ACC112 (cell line): Measurements from ENCODE around the gene CCDC178.

Source experiments
- H2AFZ ChIP-seq: fragments of 200-600 bp; sonication (generic); one replicate; pipeline ENCODE4 v1.6.0; 2017; ENCODE audit warnings: antibody characterized with exemption, low read length; ENCODE audit not compliant: unreplicated experiment
- H3K27ac ChIP-seq: fragments of 200-600 bp; sonication (generic); 2 replicates; pipeline ENCODE4 v1.5.1; 2014; ENCODE audit warnings: low read depth, mild to moderate bottlenecking, antibody characterized with exemption, low read length, moderate library complexity
- H3K27me3 ChIP-seq: fragments of 200-600 bp; sonication (generic); 2 replicates; pipeline ENCODE4 v1.6.1; 2014; ENCODE audit warnings: mild to moderate bottlenecking, antibody characterized with exemption, low read length, moderate library complexity, mixed read lengths; ENCODE audit not compliant: insufficient read depth
- H3K36me3 ChIP-seq: fragments of 200-600 bp; sonication (generic); 2 replicates; pipeline ENCODE4 v1.6.1; 2016; ENCODE audit warnings: mild to moderate bottlenecking, antibody characterized with exemption, low read length, moderate library complexity, mixed read lengths; ENCODE audit not compliant: insufficient read depth
- H3K4me1 ChIP-seq: fragments of 200-600 bp; sonication (generic); one replicate; pipeline ENCODE4 v1.6.1; 2016; ENCODE audit warnings: low read length, mixed read lengths; ENCODE audit not compliant: insufficient read depth, unreplicated experiment, control insufficient read depth
- H3K4me3 ChIP-seq: fragments of 200-600 bp; sonication (generic); 2 replicates; pipeline ENCODE4 v1.5.1; 2014; ENCODE audit warnings: mild to moderate bottlenecking, low read depth, low read length
- H3K79me2 ChIP-seq: fragments of 200-600 bp; sonication (generic); one replicate; pipeline ENCODE4 v1.6.0; 2016; ENCODE audit warnings: low read length; ENCODE audit not compliant: control insufficient read depth, unreplicated experiment, insufficient read depth

The CCDC178 gene

DNA sequence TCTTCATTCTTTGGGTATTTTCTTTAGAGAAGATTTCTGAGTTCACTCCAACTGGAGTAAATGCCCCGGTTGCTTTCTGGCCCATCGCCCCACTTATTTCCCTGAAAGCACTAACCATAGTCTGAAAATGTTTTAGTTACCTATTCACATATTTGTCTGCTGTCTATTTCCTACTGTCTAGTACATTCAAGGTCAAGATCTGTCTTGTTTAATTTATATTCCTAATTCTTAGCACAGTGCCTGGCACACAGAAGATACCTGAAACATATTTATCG lies 533.3 kb downstream of the CCDC178 start:
- H2AFZ ChIP-seq, result no peak overlapping the region
- H3K27ac ChIP-seq, result no peak overlapping the region
- H3K4me1 ChIP-seq, result peaks cover 16% of the 10 kb centered on the region
- H3K79me2 ChIP-seq, result no peaks in the 10 kb centered on the region
- no peak overlapping the region for H3K4me3 ChIP-seq
- H3K27me3 ChIP-seq, result peaks cover 4% of the 10 kb centered on the region; the same call in 1 of the 2 replicates
- no peaks in the 10 kb centered on the region for H3K36me3 ChIP-seq

DNA sequence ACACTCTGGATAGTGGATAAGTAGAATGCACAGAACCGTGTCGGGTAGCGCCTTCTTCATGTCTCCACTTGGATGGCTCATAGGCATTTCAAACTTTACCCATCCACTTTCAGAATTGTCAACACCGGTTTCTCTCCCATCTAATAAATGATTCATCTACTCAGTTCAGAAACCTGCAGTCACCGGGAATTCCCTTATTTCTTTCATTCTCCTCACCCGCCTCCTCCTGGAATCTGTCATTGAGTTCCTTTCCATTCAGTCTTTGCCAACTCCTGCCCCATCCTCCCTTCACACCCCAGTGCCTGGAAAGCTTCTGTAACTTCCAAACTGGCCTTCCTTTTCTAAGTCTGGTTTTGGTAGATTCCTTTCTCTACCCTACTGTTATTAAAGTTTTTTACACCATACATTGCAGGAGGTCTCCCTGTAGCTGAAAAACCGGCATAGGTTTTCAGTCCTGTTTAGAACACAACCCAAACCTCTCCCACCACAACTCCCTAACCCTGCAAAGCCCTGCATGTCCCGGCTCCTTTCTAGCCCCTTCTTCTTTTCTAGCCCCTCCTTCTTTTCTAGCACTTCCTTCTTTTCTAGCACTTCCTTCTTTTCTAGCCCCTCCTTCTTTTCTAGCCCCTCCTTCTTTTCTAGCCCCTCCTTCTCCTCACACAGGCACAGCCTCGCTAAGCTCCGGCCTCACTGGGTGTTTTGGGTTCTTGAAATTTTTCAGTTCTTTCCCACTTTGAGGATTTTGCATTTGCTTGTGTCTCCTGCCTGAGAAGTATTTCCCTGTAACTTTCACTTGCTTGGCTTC lies 533.8 kb downstream of the CCDC178 start:
- Histone ChIP-seq H3K79me2 (no peaks in the 10 kb centered on the region), H3K4me3 (no peak overlapping the region), H3K36me3 (no peaks in the 10 kb centered on the region), H3K27me3 (peaks cover 7% of the 10 kb centered on the region; the same call in 1 of the 2 replicates), H3K27ac (no peak overlapping the region), H3K4me1 (peaks cover 11% of the 10 kb centered on the region), H2AFZ (no peak overlapping the region)

DNA sequence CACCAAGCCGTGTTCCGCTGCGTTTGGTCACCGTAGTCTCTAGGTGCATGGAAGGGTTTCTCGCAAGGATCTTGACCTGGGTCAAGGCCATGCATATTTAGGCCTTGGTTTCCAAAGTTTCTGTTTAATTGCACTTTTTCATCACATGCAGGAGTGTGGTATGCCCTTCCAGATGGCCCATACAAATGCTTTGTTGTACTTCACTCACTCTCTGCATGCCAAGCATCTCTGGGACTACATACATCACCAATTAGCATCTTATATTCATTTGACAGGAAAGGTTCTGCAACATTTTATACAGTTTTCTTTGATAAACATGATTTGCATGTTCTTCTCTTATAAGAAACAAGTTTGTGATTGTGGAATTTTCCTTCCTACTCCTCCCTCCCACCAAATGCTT lies 534.9 kb downstream of the CCDC178 start:
- peaks cover under 1% of the 10 kb centered on the region for H3K4me1 ChIP-seq
- no peak overlapping the region for H3K4me3 ChIP-seq
- no peak overlapping the region for H2AFZ ChIP-seq
- no peaks in the 10 kb centered on the region for H3K36me3 ChIP-seq
- H3K27ac ChIP-seq, result no peak overlapping the region
- H3K79me2 ChIP-seq, result no peaks in the 10 kb centered on the region
- H3K27me3 ChIP-seq, result peaks cover 10% of the 10 kb centered on the region; the same call in 1 of the 2 replicates

DNA sequence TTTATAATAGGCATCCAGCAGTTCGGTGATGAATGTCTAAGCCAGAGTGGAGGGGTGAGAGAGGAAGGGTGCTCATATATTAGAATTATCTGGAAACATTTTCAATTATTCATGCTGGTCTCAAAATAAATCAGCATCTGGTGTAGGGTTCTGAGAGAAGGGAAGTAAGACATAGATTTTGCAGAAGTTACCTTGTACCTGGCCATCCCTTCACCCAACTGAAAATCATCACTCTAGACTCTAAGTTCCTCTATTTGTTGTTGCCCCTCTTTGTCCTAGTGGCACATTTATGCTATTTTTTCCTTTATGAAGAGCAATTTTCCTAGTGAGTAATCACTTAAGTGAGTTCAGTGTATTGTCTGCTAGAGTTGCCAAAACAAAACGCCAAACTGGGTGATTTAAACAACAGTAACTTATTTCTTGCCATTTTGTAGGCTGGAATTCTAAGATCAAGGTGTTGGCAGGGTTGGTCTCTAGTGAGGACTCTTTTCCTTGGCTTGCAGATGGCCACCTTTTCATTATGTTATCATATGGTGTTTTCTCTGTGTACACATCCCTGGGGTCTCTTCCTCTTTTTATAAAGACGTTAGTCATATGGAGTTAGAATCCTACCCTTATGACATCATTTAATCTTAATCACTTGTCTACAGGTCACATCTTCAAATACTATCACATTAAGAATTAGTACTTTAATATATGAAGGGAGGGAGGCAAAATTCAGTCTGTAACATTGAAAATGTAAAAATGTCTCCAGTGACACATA lies 537.8 kb downstream of the CCDC178 start:
- no peaks in the 10 kb centered on the region for H3K4me1 ChIP-seq

DNA sequence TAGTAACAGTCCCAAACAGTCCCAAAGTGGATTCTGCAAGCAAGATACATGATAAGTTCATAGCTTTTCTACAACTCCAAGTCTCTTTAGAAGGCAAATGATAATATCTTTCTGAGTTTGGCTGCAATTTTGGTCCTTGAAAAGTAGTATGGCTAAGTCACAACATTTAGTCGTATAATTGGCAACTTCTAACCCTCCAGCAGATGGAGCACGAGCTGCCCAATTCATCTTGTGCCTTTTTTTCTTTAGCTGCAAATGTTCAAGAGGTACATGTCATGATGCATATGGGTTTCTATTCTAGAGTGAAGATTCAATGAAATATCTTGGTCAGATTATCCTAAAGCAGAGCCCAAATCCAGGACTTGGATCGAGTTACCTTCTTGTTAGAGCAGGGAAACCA lies 540.7 kb downstream of the CCDC178 start:
- Histone ChIP-seq H3K36me3 (no peaks in the 10 kb centered on the region), H3K27ac (no peak overlapping the region)

More for the DNA sequence above, 537.8 kb downstream of the CCDC178 start:
- Histone ChIP-seq H3K79me2 (no peaks in the 10 kb centered on the region), H2AFZ (no peak overlapping the region), H3K27ac (no peak overlapping the region), H3K27me3 (peaks cover 10% of the 10 kb centered on the region; the same call in 1 of the 2 replicates), H3K4me3 (no peak overlapping the region), H3K36me3 (no peaks in the 10 kb centered on the region)

DNA sequence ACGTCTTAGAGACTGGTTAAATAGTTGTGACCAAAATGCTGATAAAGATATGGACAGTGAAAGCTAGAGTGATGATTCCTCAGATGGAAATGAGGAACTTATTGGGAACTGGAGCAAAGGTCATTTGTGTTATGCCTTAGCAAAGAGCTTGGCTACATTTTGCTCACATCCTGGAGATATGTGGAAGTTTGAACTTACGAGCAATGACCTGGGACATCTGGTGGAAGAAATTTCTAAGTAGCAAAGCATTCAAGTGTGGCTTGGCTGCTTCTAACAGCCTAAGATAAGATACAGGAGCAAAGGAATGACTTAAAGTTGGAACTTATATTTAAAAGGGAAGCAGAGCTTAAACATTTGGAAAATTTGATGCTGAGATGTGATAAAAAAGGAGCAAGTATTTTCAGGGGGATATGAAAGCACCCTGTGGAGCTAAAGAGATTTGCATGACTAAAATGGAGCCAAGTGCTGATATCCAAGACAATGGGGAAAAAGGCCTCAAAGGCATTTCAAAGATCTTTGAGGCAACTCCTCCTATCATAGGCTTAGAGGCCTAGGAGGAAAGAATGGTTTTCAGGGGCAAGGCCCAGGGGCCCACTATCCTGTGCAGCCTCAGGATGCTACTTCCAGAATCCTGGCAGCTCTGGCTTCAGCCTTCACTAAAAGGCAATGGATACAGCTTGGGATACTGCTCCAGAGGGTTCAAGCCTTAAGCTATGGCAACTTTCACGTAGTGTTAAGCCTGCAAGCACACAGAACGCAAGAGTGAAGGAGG lies 543.6 kb downstream of the CCDC178 start:
- H3K79me2 ChIP-seq, result no peaks in the 10 kb centered on the region
- no peak overlapping the region for H3K4me3 ChIP-seq
- H3K27me3 ChIP-seq, result peaks cover 6% of the 10 kb centered on the region; the same call in 1 of the 2 replicates
- no peaks in the 10 kb centered on the region for H3K4me1 ChIP-seq
- H3K27ac ChIP-seq, result no peak overlapping the region
- H3K36me3 ChIP-seq, result no peaks in the 10 kb centered on the region
- no peak overlapping the region for H2AFZ ChIP-seq

More for the DNA sequence above, 540.7 kb downstream of the CCDC178 start:
- Histone ChIP-seq H3K4me3 (no peak overlapping the region), H3K27me3 (peaks cover 9% of the 10 kb centered on the region; the same call in 1 of the 2 replicates), H3K4me1 (no peaks in the 10 kb centered on the region), H2AFZ (no peak overlapping the region), H3K79me2 (no peaks in the 10 kb centered on the region)

DNA sequence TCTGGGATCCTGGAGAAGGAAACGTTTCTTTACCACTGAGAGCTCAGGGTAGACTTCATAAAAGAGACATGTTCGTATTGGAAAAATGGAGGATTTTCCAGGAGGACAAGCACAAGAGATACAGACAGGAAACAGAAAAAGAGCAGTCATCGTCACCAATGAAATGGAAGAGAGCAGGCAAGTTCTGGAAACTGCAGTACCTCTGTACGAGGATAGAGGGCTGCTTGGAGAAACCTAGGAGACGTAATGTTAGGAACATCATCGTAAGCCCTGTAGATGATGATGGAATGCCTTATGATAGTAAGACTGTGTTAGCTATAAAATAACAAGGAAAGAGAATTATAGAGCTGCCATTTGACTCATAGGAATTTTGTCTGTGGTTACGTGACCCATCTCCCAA lies 546.6 kb downstream of the CCDC178 start:
- Histone ChIP-seq H3K27ac (no peak overlapping the region), H3K4me1 (no peaks in the 10 kb centered on the region), H3K4me3 (no peak overlapping the region), H3K36me3 (no peaks in the 10 kb centered on the region), H3K79me2 (no peaks in the 10 kb centered on the region), H2AFZ (no peak overlapping the region), H3K27me3 (no peaks in the 10 kb centered on the region; the same call in 1 of the 2 replicates)

DNA sequence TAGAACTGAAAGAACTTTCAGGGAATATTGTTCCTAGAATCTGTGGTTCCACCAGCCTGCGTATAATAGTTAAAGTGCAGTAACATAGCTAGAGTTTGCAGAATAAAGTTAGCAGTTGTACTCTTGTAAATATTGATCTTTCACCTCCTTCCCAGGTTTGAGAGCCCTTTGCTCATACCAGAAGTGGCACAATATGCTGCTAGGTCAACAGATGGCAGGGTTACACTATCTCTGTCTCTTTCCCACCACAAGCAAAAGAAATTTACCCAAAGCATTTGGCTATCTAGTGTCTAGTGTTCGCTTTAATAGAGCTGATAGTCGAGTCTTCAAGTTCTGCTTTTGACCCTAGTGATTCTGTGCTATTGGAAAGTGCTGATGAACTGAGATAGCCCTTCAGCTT lies 548.7 kb downstream of the CCDC178 start:
- Histone ChIP-seq H3K4me1 (no peaks in the 10 kb centered on the region), H3K27ac (no peak overlapping the region), H3K27me3 (no peaks in the 10 kb centered on the region; the same call in 1 of the 2 replicates), H2AFZ (no peak overlapping the region), H3K79me2 (no peaks in the 10 kb centered on the region), H3K4me3 (no peak overlapping the region), H3K36me3 (no peaks in the 10 kb centered on the region)

DNA sequence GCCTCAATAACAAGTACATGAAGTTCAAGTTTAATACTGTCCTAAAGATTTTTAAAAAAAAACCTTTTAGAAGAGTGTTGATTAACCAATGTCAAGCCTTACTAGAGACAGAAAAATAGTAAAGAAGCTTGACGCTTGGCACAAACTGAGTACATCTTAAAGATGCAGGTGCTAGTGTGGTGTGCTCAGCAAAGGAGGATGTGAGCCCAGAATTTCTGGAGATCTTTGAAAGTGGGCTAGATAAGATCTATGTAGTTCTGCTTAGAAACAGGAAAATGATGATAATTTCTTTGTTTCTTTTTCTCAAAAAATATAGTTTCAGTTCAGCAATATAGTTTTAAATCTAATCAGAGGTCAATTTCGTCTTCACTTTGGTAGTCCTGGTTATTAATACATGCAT lies 549.4 kb downstream of the CCDC178 start:
- Histone ChIP-seq H3K79me2 (no peaks in the 10 kb centered on the region), H2AFZ (no peak overlapping the region), H3K27me3 (no peaks in the 10 kb centered on the region; the same call in 1 of the 2 replicates), H3K4me1 (no peaks in the 10 kb centered on the region), H3K27ac (no peak overlapping the region), H3K4me3 (no peak overlapping the region), H3K36me3 (no peaks in the 10 kb centered on the region)
